GM23338 (cell line): ENCODE data around the gene ZYX.

ENCODE experiments used
- CTCF ChIP-seq, 2 experiments: fragments of 200-600 bp in 1 of 2; sonication (generic) in 1 of 2; conservative IDR thresholded peaks; 2 replicates each; pipeline versions ENCODE4 v1.5.1 to v1.6.1; 2016 to 2017; ENCODE audit warnings: antibody characterized with exemption in 2 of 2, low read depth in 2 of 2, mild to moderate bottlenecking in 2 of 2, moderate library complexity in 1 of 2
- EZH2 ChIP-seq: fragments of 200-600 bp; sonication (generic); IDR thresholded peaks from one replicate; pipeline ENCODE4 v1.8.0; 2017; ENCODE audit warnings: antibody characterized with exemption, mild to moderate bottlenecking, low read depth; ENCODE audit not compliant: unreplicated experiment
- EZH2phosphoT487 ChIP-seq: fragments of 200-600 bp; sonication (generic); IDR thresholded peaks from one replicate; pipeline ENCODE4 v1.8.1; 2018; ENCODE audit warnings: antibody characterized with exemption; ENCODE audit not compliant: unreplicated experiment
- NANOG ChIP-seq: IDR thresholded peaks from 2 replicates; pipeline ENCODE4 v1.6.1; 2016; ENCODE audit warnings: antibody characterized with exemption, borderline replicate concordance
- REST ChIP-seq: IDR thresholded peaks from one replicate; pipeline ENCODE4 v1.6.1; 2018; ENCODE audit warnings: antibody characterized with exemption; ENCODE audit not compliant: unreplicated experiment

GRCh38 chr7:143411976-143412708 lies 31.0 kb downstream of the ZYX start:
- TF ChIP-seq REST (no peak), EZH2phosphoT487 (no peak), CTCF (conservative IDR thresholded peaks at IDR 0.05; ENCODE audit: low read depth in 2 of 2) (no peak), NANOG (no peak), EZH2 (no peak)
